ENCODE data around the gene CHD9.

GRCh38 chr16:53061701-53062159 is 6.9 kb downstream of the CHD9 start:
- TF ChIP-seq, protein P1, sequence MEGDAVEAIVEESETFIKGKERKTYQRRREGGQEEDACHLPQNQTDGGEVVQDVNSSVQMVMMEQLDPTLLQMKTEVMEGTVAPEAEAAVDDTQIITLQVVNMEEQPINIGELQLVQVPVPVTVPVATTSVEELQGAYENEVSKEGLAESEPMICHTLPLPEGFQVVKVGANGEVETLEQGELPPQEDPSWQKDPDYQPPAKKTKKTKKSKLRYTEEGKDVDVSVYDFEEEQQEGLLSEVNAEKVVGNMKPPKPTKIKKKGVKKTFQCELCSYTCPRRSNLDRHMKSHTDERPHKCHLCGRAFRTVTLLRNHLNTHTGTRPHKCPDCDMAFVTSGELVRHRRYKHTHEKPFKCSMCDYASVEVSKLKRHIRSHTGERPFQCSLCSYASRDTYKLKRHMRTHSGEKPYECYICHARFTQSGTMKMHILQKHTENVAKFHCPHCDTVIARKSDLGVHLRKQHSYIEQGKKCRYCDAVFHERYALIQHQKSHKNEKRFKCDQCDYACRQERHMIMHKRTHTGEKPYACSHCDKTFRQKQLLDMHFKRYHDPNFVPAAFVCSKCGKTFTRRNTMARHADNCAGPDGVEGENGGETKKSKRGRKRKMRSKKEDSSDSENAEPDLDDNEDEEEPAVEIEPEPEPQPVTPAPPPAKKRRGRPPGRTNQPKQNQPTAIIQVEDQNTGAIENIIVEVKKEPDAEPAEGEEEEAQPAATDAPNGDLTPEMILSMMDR (IDR thresholded peaks at IDR 0.05): no peak
- TF ChIP-seq POLR2A (IDR thresholded peaks at IDR 0.05): no peak

All from thyroid gland (tissue), 4 donors.